OCI-LY7 (cell line): ENCODE measurements around the gene UBXN11. TPM values are rescaled to one million over a fixed set of nuclear protein-coding genes. Genes with fewer than 3 reads are reported as not detected.
A peak's percentile ranks its signal among the peaks of the same experiment; 100 is the strongest.
"Not testable (repeated sequence)": the region's sequence is repeated elsewhere in the genome, so short reads cannot be mapped to it uniquely, and the experiment has no call there.

Experiments
- BruUV-seq: library from RNA; stranded (reverse); fragments of 400-500 nt; replicated peaks from 2 replicates; lab custom pipeline; 2021; lab: Mats Ljungman, UMichigan
- CTCF ChIA-PET: fragments of 300-600 bp; sonication (Branson Sonifier 250); formaldehyde crosslinking; loops from one replicate; lab custom pipeline; 2022; ENCODE audit warnings: antibody characterized with exemption; ENCODE audit not compliant: unreplicated experiment; lab: Charles Lee
- POLR2A ChIA-PET: fragments of 300-600 bp; sonication (Branson Sonifier 250); formaldehyde crosslinking; loops from one replicate; lab custom pipeline; 2022; ENCODE audit warnings: antibody characterized with exemption; lab: Charles Lee
- DNase-seq: peaks from one replicate; pipeline ENCODE4 v3.0.0-alpha.2; 2015; ENCODE audit warnings: low spot score
- H2AFZ ChIP-seq: fragments of 200-600 bp; sonication (generic), shearing (Covaris generic); 2 replicates; pipeline ENCODE4 v1.6.1; 2014; ENCODE audit warnings: mild to moderate bottlenecking, antibody characterized with exemption, low read length, moderate library complexity
- H3K27ac ChIP-seq: fragments of 200-600 bp; sonication (generic); 2 replicates; pipeline ENCODE4 v1.5.1; 2014; ENCODE audit warnings: mixed run types, low read depth, mild to moderate bottlenecking, moderate library complexity, low read length, inconsistent platforms; ENCODE audit not compliant: poor library complexity, severe bottlenecking
- H3K36me3 ChIP-seq: fragments of 200-600 bp; sonication (generic); 2 replicates; pipeline ENCODE4 v1.6.1; 2014; ENCODE audit warnings: mild to moderate bottlenecking, antibody characterized with exemption, low read length, moderate library complexity, mixed read lengths; ENCODE audit not compliant: insufficient read depth
- H3K4me1 ChIP-seq: fragments of 200-600 bp; sonication (generic); 2 replicates; pipeline ENCODE4 v1.5.1; 2014; ENCODE audit warnings: mild to moderate bottlenecking, low read length; ENCODE audit not compliant: insufficient read depth, poor library complexity, severe bottlenecking
- H3K4me2 ChIP-seq: fragments of 200-600 bp; sonication (generic); 2 replicates; pipeline ENCODE4 v1.6.1; 2014; ENCODE audit warnings: mild to moderate bottlenecking, low read length
- H3K4me3 ChIP-seq: fragments of 200-600 bp; sonication (generic); 2 replicates; pipeline ENCODE4 v1.5.1; 2014; ENCODE audit warnings: mild to moderate bottlenecking, low read depth, low read length; ENCODE audit not compliant: poor library complexity, severe bottlenecking
- H3K79me2 ChIP-seq: fragments of 200-600 bp; sonication (generic); 2 replicates; pipeline ENCODE4 v1.6.1; 2016; ENCODE audit warnings: low read depth, mild to moderate bottlenecking, low read length, moderate library complexity, mixed read lengths; ENCODE audit not compliant: insufficient read depth
- H3K9me2 ChIP-seq: fragments of 200-600 bp; sonication (generic); 2 replicates; pipeline ENCODE4 v1.6.1; 2016; ENCODE audit warnings: mild to moderate bottlenecking, low read length, mixed read lengths; ENCODE audit not compliant: insufficient read depth
- H3K9me3 ChIP-seq: fragments of 200-600 bp; sonication (generic); 2 replicates; pipeline ENCODE4 v1.6.1; 2014; ENCODE audit warnings: mild to moderate bottlenecking, mixed run types, low read length, mixed read lengths
- H4K20me1 ChIP-seq: fragments of 200-600 bp; sonication (generic); 2 replicates; pipeline ENCODE4 v1.6.1; 2014; ENCODE audit warnings: mild to moderate bottlenecking, antibody characterized with exemption, low read length, moderate library complexity, mixed read lengths; ENCODE audit not compliant: insufficient read depth
- CTCF ChIP-seq: fragments of 200-600 bp; sonication (generic); conservative IDR thresholded peaks from 2 replicates; pipeline ENCODE4 v1.5.1; 2014; ENCODE audit warnings: mild to moderate bottlenecking, antibody characterized with exemption, low read length, moderate library complexity, mixed read lengths
- EZH2phosphoT487 ChIP-seq: fragments of 200-600 bp; sonication (generic); IDR thresholded peaks from 2 replicates; pipeline ENCODE4 v1.6.1; 2018; ENCODE audit warnings: low read depth, borderline replicate concordance, mild to moderate bottlenecking, mixed run types, antibody characterized with exemption, low read length, moderate library complexity, mixed read lengths
- intact Hi-C: fragments of 100-400 bp; cut with micrococcal nuclease; formaldehyde crosslinking; loops from one replicate; pipeline ENCODE4 v1.10.0; 2022; ENCODE audit not compliant: unreplicated experiment
- total RNA-seq, 2 experiments: library from RNA; depleted of rRNA in 1 of 2; stranded (reverse); fragments of >200 nt in 1 of 2; shearing (Covaris generic) in 1 of 2; gene quantifications; 2 replicates each; pipeline ENCODE4 v1.2.3, GENCODE V29; 2014 to 2022

UBXN11 gene
- total RNA-seq, 2 experiments from 2014 or later: 75.8 to 111 TPM

- no peak for DNase-seq
- POLR2A ChIA-PET: interaction anchor here (11.0 kb wide), 1 partner anchor 24 kb away, joined by 273 read pairs; the partner anchor contains the start of gene CD52
- no TSS peak for BruUV-seq
These were observed 12.4 kb downstream of the UBXN11 start for GRCh38 chr1:26293911-26294463.

GRCh38 chr1:26292735-26293134, 13.7 kb downstream of the UBXN11 start:
- H2AFZ ChIP-seq, H3K9me2 ChIP-seq, H3K4me2 ChIP-seq, H3K4me3 ChIP-seq, H3K9me3 ChIP-seq, intact Hi-C loops, H4K20me1 ChIP-seq, DNase-seq, BruUV-seq, H3K79me2 ChIP-seq: not testable (repeated sequence)
- peak overlapping the region; percentile 34 for H3K27ac ChIP-seq
- peaks cover 55% of the 10 kb centered on the region for H3K4me1 ChIP-seq
- ChIA-PET POLR2A (interaction anchor here (2.4 to 11.0 kb wide), 3 partner anchors 8 to 26 kb away, joined by 7 to 273 read pairs (median 106); partner anchors contain the start of genes CD52 and UBXN11), CTCF (interaction anchor here (1.6 kb wide), 1 partner anchor 25 kb away, joined by 3 read pairs; the partner anchor contains the start of gene CD52)
- peaks cover 46% of the 10 kb centered on the region for H3K36me3 ChIP-seq

More at GRCh38 chr1:26293911-26294463, 12.4 kb downstream of the UBXN11 start:
- Histone ChIP-seq H3K4me1 (peaks cover 55% of the 10 kb centered on the region), H4K20me1 (no peaks in the 10 kb centered on the region), H3K79me2 (no peaks in the 10 kb centered on the region), H2AFZ (no peak overlapping the region), H3K4me2 (no peak overlapping the region), H3K9me3 (no peaks in the 10 kb centered on the region), H3K36me3 (peaks cover 50% of the 10 kb centered on the region), H3K27ac (no peak overlapping the region), H3K4me3 (no peak overlapping the region), H3K9me2 (no peaks in the 10 kb centered on the region)
- TF ChIP-seq CTCF (no peak), EZH2phosphoT487 (no peak)
- intact Hi-C loops: no loop called here
- CTCF ChIA-PET: no interaction called here

GRCh38 chr1:26291939-26292338, 14.5 kb downstream of the UBXN11 start:
- no peaks in the 10 kb centered on the region for H3K79me2 ChIP-seq
- TF ChIP-seq CTCF: no peak
- TF ChIP-seq EZH2phosphoT487: no peak
- DNase-seq: no peak
- no TSS peak for BruUV-seq
- no peaks in the 10 kb centered on the region for H4K20me1 ChIP-seq
- H3K9me2 ChIP-seq: no peaks in the 10 kb centered on the region
- peak overlapping the region; percentile 98 for H3K27ac ChIP-seq
- intact Hi-C loops: no loop called here
- peak overlapping the region; percentile 81; the same call in 1 of the 2 replicates for H3K4me2 ChIP-seq
- no peak overlapping the region for H3K4me3 ChIP-seq
- POLR2A ChIA-PET: interaction anchor here (2.4 to 11.0 kb wide), 3 partner anchors 9 to 26 kb away, joined by 7 to 273 read pairs (median 106); partner anchors contain the start of genes CD52 and UBXN11
- H3K36me3 ChIP-seq: peaks cover 39% of the 10 kb centered on the region
- H3K4me1 ChIP-seq: peaks cover 63% of the 10 kb centered on the region
- no peak overlapping the region for H2AFZ ChIP-seq
- CTCF ChIA-PET: interaction anchor here (1.6 kb wide), 1 partner anchor 26 kb away, joined by 3 read pairs; the partner anchor contains the start of gene CD52
- no peaks in the 10 kb centered on the region for H3K9me3 ChIP-seq
